ENCODE measurements around the gene PCDH10. TPM values are rescaled to one million over a fixed set of nuclear protein-coding genes. Genes with fewer than 3 reads are reported as not detected.
A peak's percentile ranks its signal among the peaks of the same experiment; 100 is the strongest.

Gene PCDH10
- total RNA-seq, 2 donors from 2014 or later = 0.44 to 0.94 TPM

- Histone ChIP-seq H3K36me3 (no peaks in the 10 kb centered on the region), H3K27me3 (peaks cover 0 to 8% of the 10 kb centered on the region in 2 donors), H3K4me3 (no peak overlapping the region), H3K27ac (no peak overlapping the region), H3K4me1 (peaks cover 0 to 21% of the 10 kb centered on the region in 2 donors), H3K9me3 (no peaks in the 10 kb centered on the region)
- DNase-seq (ENCODE audit: low spot score) = no peak
- TF ChIP-seq, protein P1, sequence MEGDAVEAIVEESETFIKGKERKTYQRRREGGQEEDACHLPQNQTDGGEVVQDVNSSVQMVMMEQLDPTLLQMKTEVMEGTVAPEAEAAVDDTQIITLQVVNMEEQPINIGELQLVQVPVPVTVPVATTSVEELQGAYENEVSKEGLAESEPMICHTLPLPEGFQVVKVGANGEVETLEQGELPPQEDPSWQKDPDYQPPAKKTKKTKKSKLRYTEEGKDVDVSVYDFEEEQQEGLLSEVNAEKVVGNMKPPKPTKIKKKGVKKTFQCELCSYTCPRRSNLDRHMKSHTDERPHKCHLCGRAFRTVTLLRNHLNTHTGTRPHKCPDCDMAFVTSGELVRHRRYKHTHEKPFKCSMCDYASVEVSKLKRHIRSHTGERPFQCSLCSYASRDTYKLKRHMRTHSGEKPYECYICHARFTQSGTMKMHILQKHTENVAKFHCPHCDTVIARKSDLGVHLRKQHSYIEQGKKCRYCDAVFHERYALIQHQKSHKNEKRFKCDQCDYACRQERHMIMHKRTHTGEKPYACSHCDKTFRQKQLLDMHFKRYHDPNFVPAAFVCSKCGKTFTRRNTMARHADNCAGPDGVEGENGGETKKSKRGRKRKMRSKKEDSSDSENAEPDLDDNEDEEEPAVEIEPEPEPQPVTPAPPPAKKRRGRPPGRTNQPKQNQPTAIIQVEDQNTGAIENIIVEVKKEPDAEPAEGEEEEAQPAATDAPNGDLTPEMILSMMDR (IDR thresholded peaks at IDR 0.05) = no peak
Observed at GRCh38 chr4:133143775-133144430, 5.2 kb upstream of the PCDH10 start.

DNA sequence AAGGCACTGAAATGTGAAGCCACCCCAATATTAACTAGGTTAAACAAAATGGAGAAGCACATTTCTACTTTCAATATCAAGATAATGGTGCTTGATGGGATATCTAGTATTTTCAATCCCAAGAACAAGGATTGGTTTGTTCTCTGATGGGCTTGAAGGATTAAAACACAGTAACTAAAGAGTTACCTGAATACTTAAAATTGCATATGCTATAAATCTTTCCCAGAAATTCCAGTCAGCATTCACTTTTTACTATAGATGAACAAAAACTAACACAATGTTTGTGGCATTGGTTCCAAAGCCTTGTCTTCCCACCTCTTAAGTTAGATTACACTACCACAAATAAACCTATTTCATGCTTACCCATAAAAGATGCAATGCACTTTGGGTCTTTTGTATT lies 3.9 kb upstream of the PCDH10 start:
- no peak for DNase-seq (ENCODE audit: low spot score)
- H3K27ac ChIP-seq = no peak overlapping the region
- no peaks in the 10 kb centered on the region for H3K9me3 ChIP-seq
- H3K4me1 ChIP-seq = peaks cover 0 to 34% of the 10 kb centered on the region in 2 donors
- peaks cover 4 to 15% of the 10 kb centered on the region in 2 donors for H3K27me3 ChIP-seq
- H3K36me3 ChIP-seq = no peaks in the 10 kb centered on the region
- TF ChIP-seq, protein P1 (IDR thresholded peaks at IDR 0.05) = no peak
- H3K4me3 ChIP-seq = no peak overlapping the region

DNA sequence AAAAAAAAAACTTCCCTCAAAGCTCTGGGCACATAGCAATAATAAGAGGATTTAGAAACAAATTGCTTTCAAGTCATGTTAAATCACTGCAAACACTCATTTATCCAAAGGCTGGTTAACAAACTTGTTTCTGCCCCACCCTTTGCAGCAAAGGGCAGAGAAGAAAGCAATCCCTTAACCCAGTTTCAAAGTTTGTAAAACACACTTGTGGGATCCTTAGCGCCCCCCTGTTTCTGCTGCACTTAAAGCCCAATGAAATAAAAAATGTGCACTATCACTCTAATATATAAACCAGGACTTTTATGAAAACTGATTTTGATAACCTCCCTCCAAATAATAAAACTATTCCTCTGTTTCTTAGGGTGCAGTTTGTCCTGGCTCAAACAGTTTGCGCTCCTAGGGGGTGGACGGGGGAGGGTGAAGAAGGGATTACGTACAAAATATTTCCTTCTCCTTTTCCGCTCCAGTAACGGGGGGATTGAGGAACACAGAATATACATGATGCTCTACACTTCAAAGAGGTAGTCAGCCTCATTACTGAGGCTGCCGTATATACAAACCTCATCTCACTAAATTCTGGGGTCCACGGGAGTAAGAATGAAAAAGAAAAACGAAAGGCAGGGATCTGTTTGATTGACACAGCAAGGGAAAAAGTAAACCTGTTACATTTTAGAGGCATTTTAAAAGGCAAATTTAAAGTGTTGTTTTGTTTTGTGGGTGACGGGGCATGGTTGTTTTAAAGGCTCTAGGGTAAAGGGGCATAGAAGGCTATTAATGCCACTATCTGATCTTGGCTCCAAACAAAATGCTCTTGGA lies 3.1 kb upstream of the PCDH10 start:
- H3K9me3 ChIP-seq = no peaks in the 10 kb centered on the region
- TF ChIP-seq, protein P1 (IDR thresholded peaks at IDR 0.05) = no peak
- H3K4me3 ChIP-seq = peak overlapping the region; percentile 15 to 40
- H3K27me3 ChIP-seq = peaks cover 11 to 15% of the 10 kb centered on the region in 2 donors
- H3K36me3 ChIP-seq = no peaks in the 10 kb centered on the region
- H3K27ac ChIP-seq = no peak overlapping the region
- DNase-seq (ENCODE audit: low spot score) = no peak
- peaks cover 0 to 42% of the 10 kb centered on the region in 2 donors for H3K4me1 ChIP-seq

GRCh38 chr4:133146574-133147241 lies 2.4 kb upstream of the PCDH10 start:
- Histone ChIP-seq H3K36me3 (no peaks in the 10 kb centered on the region), H3K27me3 (peaks cover 15 to 17% of the 10 kb centered on the region in 2 donors), H3K9me3 (no peaks in the 10 kb centered on the region), H3K4me1 (peaks cover 0 to 49% of the 10 kb centered on the region in 2 donors), H3K4me3 (peak overlapping the region; percentile 15 to 40), H3K27ac (no peak overlapping the region)
- no peak for DNase-seq (ENCODE audit: low spot score)
- TF ChIP-seq, protein P1 (IDR thresholded peaks at IDR 0.05) = peak; percentile 62 to 86

GRCh38 chr4:133147286-133147821 lies 1.7 kb upstream of the PCDH10 start:
- Histone ChIP-seq H3K27me3 (peaks cover 20 to 24% of the 10 kb centered on the region in 2 donors), H3K36me3 (no peaks in the 10 kb centered on the region), H3K4me3 (peak overlapping the region in 1 of 2 donors; percentile 40), H3K27ac (no peak overlapping the region), H3K4me1 (peaks cover 0 to 55% of the 10 kb centered on the region in 2 donors), H3K9me3 (no peaks in the 10 kb centered on the region)
- TF ChIP-seq, protein P1 (IDR thresholded peaks at IDR 0.05) = no peak
- DNase-seq (ENCODE audit: low spot score) = no peak

All from right atrium auricular region (tissue), 2 donors.